Ovary (tissue), 9 donors: Measurements from ENCODE around the gene ZNF443. TPM values are rescaled to one million over a fixed set of nuclear protein-coding genes. Genes with fewer than 3 reads are reported as not detected.
"Not testable (repeated sequence)": the region's sequence is repeated elsewhere in the genome, so short reads cannot be mapped to it uniquely, and the experiment has no call there.

Source experiments
- DNase-seq, 5 donors: peaks; one replicate each; pipeline ENCODE4 v3.0.0-alpha.2; 2019 to 2020
- H3K27ac ChIP-seq, 2 donors: fragments of 200-600 bp; one replicate each; pipeline versions ENCODE4 v1.5.1 to v1.8.0; 2019 to 2022
- H3K27me3 ChIP-seq: fragments of 200-600 bp; one replicate; pipeline ENCODE4 v1.8.0; 2022
- H3K36me3 ChIP-seq: fragments of 200-600 bp; sonication (generic); one replicate; pipeline ENCODE4 v1.5.1; 2019
- H3K4me1 ChIP-seq: one replicate; pipeline ENCODE4 v1.8.1; 2013; ENCODE audit warnings: mild to moderate bottlenecking, moderate library complexity; ENCODE audit not compliant: insufficient read depth
- H3K4me3 ChIP-seq: fragments of 200-600 bp; sonication (generic); one replicate; pipeline ENCODE4 v1.5.1; 2017
- H3K9me3 ChIP-seq, 2 donors: fragments of 200-600 bp in 1 of 2; sonication (generic) in 1 of 2; one replicate each; pipeline versions ENCODE4 v1.5.1 to v1.8.1; 2013 to 2019; ENCODE audit warnings: mild to moderate bottlenecking in 1 of 2, moderate library complexity in 1 of 2
- CTCF ChIP-seq, 3 donors: fragments of 450-650 bp in 2 of 3; fragments of 200-600 bp in 1 of 3; IDR thresholded peaks; one replicate each; pipeline versions ENCODE4 v1.5.1 to v1.8.0; 2016 to 2022; ENCODE audit warnings: antibody characterized with exemption in 3 of 3, mild to moderate bottlenecking in 1 of 3
- EP300 ChIP-seq: sonication (generic); formaldehyde crosslinking; IDR thresholded peaks from one replicate; pipeline ENCODE4 v1.6.1; 2017; ENCODE audit warnings: antibody characterized with exemption
- POLR2A ChIP-seq: fragments of 450-650 bp; IDR thresholded peaks from one replicate; pipeline ENCODE4 v1.6.1; 2017; ENCODE audit warnings: antibody characterized with exemption, mild to moderate bottlenecking, moderate library complexity
- WGBS, 3 donors: extraction: QIAGEN DNeasy Blood & Tissue Kit in 1 of 3; methylation state at CpG; one replicate each; pipeline versions ENCODE4 v1.1.5 to v1.1.7; 2013 to 2017; 5-methylcytosine and 5-hydroxymethylcytosine counted together
- intact Hi-C, 4 donors: fragments of 100-400 bp; cut with DNase I; formaldehyde crosslinking; loops; one replicate each; pipeline versions ENCODE4 v1.11.0 to v1.15.1; 2022 to 2023
- polyA plus RNA-seq, 2 donors: library from polyadenylated mRNA; stranded (reverse); fragments of 200-250 nt in 1 of 2; fragments of 350-450 nt in 1 of 2; fragmentation: Illumina TruSeq in 1 of 2; extraction: RNeasy Lipid Tissue Mini Kit (QIAGEN cat#74804) in 1 of 2; gene quantifications; one replicate each; pipeline ENCODE4 v1.2.3, GENCODE V29; 2013 to 2014
- total RNA-seq, 7 donors: library from RNA; depleted of rRNA in 2 of 7; stranded (reverse); fragments of >200 nt in 2 of 7; fragmentation: NEBNext Ultra II Directional in 3 of 7; extraction: Animal tissue kit (Norgen Biotek cat#: 25700) in 3 of 7; gene quantifications; one replicate each; pipeline versions ENCODE4 v1.1.0 to v1.2.4, GENCODE V29; 2016 to 2023
- donor health status: DM: no; HTN: no; CAD: no; lungs with moderate emphysema.
- donor health status: DM: no; HTN: no; CAD: no.
- donor health status: Bipolar disorder and iron deficiency.
- donor health status: DM: yes; HTN: yes; CAD: no.
- donor health status: DM: no; HTN: no; CAD: no.
- donor health status: DM: yes; HTN: yes; CAD: no.

ZNF443 gene
- total and polyA plus RNA-seq, 9 donors = 2.1 to 5.7 (median 4.4) TPM

GRCh38 chr19:12425888-12426274, 14.9 kb downstream of the ZNF443 start:
- no peak for TF ChIP-seq EP300
- TF ChIP-seq POLR2A = no peak
- TF ChIP-seq CTCF (IDR thresholded peaks at IDR 0.05) = no peak
- 93 to 99% (median 96%) methylated on average over 4 of the region's 4 CpGs for WGBS, 3 donors
- intact Hi-C loops = no loop called here
- Histone ChIP-seq H3K36me3 (no peaks in the 10 kb centered on the region), H3K4me3 (no peak overlapping the region), H3K27ac (no peak overlapping the region), H3K4me1 (no peaks in the 10 kb centered on the region), H3K27me3 (no peaks in the 10 kb centered on the region), H3K9me3 (no peaks in the 10 kb centered on the region)
- DNase-seq = no peak

- WGBS, 3 donors = 98 to 100% (median 99%) methylated on average over 2 of the region's 2 CpGs
- Histone ChIP-seq H3K9me3 (no peaks in the 10 kb centered on the region), H3K27me3 (no peaks in the 10 kb centered on the region), H3K27ac (no peak overlapping the region), H3K4me1 (no peaks in the 10 kb centered on the region), H3K4me3 (no peak overlapping the region), H3K36me3 (no peaks in the 10 kb centered on the region)
- intact Hi-C loops = no loop called here
- DNase-seq = no peak
- no peak for TF ChIP-seq CTCF (IDR thresholded peaks at IDR 0.05)
- no peak for TF ChIP-seq EP300
- TF ChIP-seq POLR2A = no peak
Measured at GRCh38 chr19:12425236-12425887, 15.5 kb downstream of the ZNF443 start.

DNA sequence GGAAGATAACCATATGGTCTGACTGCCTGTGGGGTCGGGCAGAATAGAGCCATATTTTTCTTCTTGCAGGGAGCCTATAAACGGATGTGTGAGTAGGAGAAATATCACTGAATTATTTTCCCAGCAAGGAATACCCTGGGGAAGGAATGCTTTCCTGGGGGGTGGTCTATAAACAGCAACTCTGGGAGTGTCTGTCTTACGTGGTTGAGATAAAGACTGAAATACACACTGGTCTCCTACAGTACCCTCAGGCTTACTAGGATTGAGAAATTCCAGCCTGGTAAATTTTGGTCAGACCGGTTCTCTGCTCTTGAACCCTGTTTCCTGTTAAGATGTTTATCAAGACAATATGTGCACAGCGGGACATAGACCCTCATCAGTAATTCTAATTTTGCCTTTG, 23.5 kb downstream of the ZNF443 start:
- H3K36me3 ChIP-seq, H3K9me3 ChIP-seq, H3K4me3 ChIP-seq, H3K27ac ChIP-seq, DNase-seq, H3K4me1 ChIP-seq, H3K27me3 ChIP-seq, intact Hi-C loops: not testable (repeated sequence)
- 81 to 91% (median 87%) methylated on average over 5 of the region's 5 CpGs for WGBS, 3 donors

GRCh38 chr19:12411893-12412292, 28.9 kb downstream of the ZNF443 start:
- TF ChIP-seq POLR2A = no peak
- no peaks in the 10 kb centered on the region for H3K4me1 ChIP-seq
- DNase-seq = no peak
- H3K27me3 ChIP-seq = no peaks in the 10 kb centered on the region
- H3K4me3 ChIP-seq = no peak overlapping the region
- H3K27ac ChIP-seq = no peak overlapping the region
- no peaks in the 10 kb centered on the region for H3K9me3 ChIP-seq
- intact Hi-C loops = no loop called here
- no peaks in the 10 kb centered on the region for H3K36me3 ChIP-seq
- 99 to 100% (median 100%) methylated on average over 2 of the region's 2 CpGs for WGBS, 3 donors

GRCh38 chr19:12400633-12401502, 40.0 kb downstream of the ZNF443 start, which contains the start of gene ZNF799:
Gene ZNF799, minus strand, starts transcription at chr19:12401271. Its CDS starts 201 bp downstream, at chr19:12401070.
- peaks cover 3% of the 10 kb centered on the region for H3K4me1 ChIP-seq
- H3K9me3 ChIP-seq = no peaks in the 10 kb centered on the region
- WGBS, 3 donors = 0% methylated on average over 57 to 71 of the region's 71 CpGs
- peak within 1 kb of the TSS; percentile 60 to 77 for H3K27ac ChIP-seq
- peak; percentile 94 to 97 (median 95) for DNase-seq
- intact Hi-C loops = no loop called here
- H3K36me3 ChIP-seq = no peaks in the 10 kb centered on the region
- TF ChIP-seq POLR2A = peak; percentile 52
- TF ChIP-seq EP300 = peak; percentile 47
- TF ChIP-seq CTCF (IDR thresholded peaks at IDR 0.05) = no peak
- no peaks in the 10 kb centered on the region for H3K27me3 ChIP-seq
- H3K4me3 ChIP-seq = peak within 1 kb of the TSS; percentile 85

DNA sequence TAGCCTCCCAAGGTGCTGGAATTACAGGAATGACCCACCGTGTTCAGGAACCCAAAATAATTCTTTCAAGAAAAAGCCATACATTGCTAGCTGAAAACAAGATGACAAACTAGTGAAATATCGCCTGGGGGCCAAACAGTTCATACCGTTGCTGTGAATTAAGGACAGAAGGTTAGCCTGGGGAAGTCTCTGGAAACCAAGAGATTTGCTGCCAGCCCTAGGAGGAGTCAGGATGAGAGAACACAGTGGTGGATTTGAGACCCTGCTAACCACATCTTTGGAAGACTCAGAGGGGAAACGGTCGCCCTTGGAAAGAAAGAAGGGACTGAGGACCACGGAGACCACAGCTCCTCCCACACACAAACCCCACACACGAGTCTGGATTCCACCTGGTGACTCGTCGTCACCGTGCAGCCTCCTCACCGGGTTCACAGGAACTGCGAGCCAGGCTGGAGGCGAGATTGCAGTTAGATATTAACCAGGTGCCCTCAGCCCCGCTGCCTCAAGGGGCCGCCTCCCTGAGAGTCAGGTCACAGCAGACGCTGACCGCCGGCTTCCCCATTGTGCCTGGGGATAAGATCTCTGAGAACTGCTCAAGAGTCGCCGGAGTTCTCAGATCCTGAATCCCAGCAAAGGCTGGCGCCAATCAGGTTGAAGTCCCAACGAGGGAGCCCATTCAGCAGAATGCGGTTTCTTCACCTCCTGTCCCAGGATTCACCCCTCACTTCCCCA, 40.8 kb downstream of the ZNF443 start:
- WGBS, 3 donors = 2 to 3% (median 2%) methylated on average over 23 of the region's 23 CpGs
- H3K27me3 ChIP-seq, intact Hi-C loops, H3K36me3 ChIP-seq, H3K4me1 ChIP-seq, H3K9me3 ChIP-seq: not testable (repeated sequence)
- Histone ChIP-seq H3K4me3 (peak overlapping the region; percentile 85), H3K27ac (peak overlapping the region; percentile 60 to 77)
- peak in 2 of 5 donors; percentile 7 to 22 for DNase-seq

GRCh38 chr19:12391148-12391547, 49.7 kb downstream of the ZNF443 start:
- H3K4me3 ChIP-seq, intact Hi-C loops, H3K4me1 ChIP-seq, H3K27ac ChIP-seq, H3K9me3 ChIP-seq, DNase-seq, H3K27me3 ChIP-seq, H3K36me3 ChIP-seq: not testable (repeated sequence)
- 96 to 99% (median 98%) methylated on average over 6 of the region's 6 CpGs for WGBS, 3 donors

DNA sequence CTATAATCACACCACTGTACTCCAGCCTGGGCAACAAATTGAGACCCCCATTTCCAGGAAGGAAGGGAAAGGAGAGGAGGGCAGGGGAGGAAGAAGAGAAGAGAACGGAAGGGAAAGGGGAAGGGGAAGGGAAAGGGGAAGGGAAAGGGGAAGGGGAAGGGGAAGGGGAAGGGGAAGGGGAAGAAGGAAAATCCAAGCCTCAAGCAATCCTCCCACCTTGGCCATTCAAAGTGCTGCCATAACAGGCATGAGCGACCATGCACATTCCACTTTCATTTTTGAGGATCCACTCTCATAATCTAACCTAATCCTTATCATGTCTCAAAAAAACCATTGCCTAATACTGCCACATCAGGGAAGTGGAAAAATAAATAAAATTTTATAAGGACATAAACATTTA, 54.5 kb downstream of the ZNF443 start:
- H3K4me1 ChIP-seq, H3K27me3 ChIP-seq, DNase-seq, H3K27ac ChIP-seq, H3K36me3 ChIP-seq, H3K9me3 ChIP-seq, intact Hi-C loops, H3K4me3 ChIP-seq: not testable (repeated sequence)
- WGBS, 3 donors = 84 to 95% (median 87%) methylated on average over 1 to 2 of the region's 2 CpGs
